HepG2 (cell line): ENCODE measurements around the gene SOCS1. TPM values are rescaled to one million over a fixed set of nuclear protein-coding genes. Genes with fewer than 3 reads are reported as not detected.

Source experiments
- BRD4 ChIP-seq: sonication (generic); formaldehyde crosslinking; IDR thresholded peaks from 2 replicates; pipeline ENCODE4 v1.4.0; 2020; ENCODE audit warnings: missing genetic modification reagents
- CCDC6 ChIP-seq: sonication (generic); formaldehyde crosslinking; IDR thresholded peaks from 2 replicates; pipeline ENCODE4 v1.8.1; 2022; ENCODE audit warnings: mild to moderate bottlenecking, missing genetic modification reagents, moderate library complexity
- DR1 ChIP-seq: sonication (generic); formaldehyde crosslinking; IDR thresholded peaks from 2 replicates; pipeline ENCODE4 v1.8.0; 2021; ENCODE audit warnings: mild to moderate bottlenecking, missing genetic modification reagents, inconsistent platforms
- KDM4B ChIP-seq: sonication (generic); formaldehyde crosslinking; IDR thresholded peaks from 2 replicates; pipeline ENCODE4 v1.4.0; 2020; ENCODE audit warnings: missing genetic modification reagents
- NFE2L2 ChIP-seq: fragments of 150-350 bp; IDR thresholded peaks from 2 replicates; pipeline ENCODE4 v1.6.1; 2014; ENCODE audit warnings: low read length
- PAF1 ChIP-seq: IDR thresholded peaks from 2 replicates; pipeline ENCODE4 v1.6.1; 2016; ENCODE audit warnings: missing genetic modification reagents, missing compliant biosample characterization
- ZFY ChIP-seq: sonication (generic); formaldehyde crosslinking; IDR thresholded peaks from 2 replicates; pipeline ENCODE4 v1.4.0; 2020; ENCODE audit warnings: missing genetic modification reagents
- ZMYM2 ChIP-seq: sonication (generic); formaldehyde crosslinking; IDR thresholded peaks from 2 replicates; pipeline ENCODE4 v1.8.0; 2022; ENCODE audit warnings: mild to moderate bottlenecking, missing genetic modification reagents
- ZMYM4 ChIP-seq: sonication (generic); formaldehyde crosslinking; IDR thresholded peaks from 2 replicates; pipeline ENCODE4 v1.8.1; 2023; ENCODE audit warnings: mild to moderate bottlenecking, missing genetic modification reagents
- ZNF441 ChIP-seq: sonication (generic); formaldehyde crosslinking; IDR thresholded peaks from 2 replicates; pipeline ENCODE4 v1.7.0; 2021; ENCODE audit warnings: missing genetic modification reagents, borderline replicate concordance
- ZNF543 ChIP-seq: sonication (generic); formaldehyde crosslinking; IDR thresholded peaks from 2 replicates; pipeline ENCODE4 v1.4.0; 2020; ENCODE audit warnings: mild to moderate bottlenecking, missing genetic modification reagents
- ZNF777 ChIP-seq: sonication (generic); formaldehyde crosslinking; IDR thresholded peaks from 2 replicates; pipeline ENCODE4 v1.4.0; 2020; ENCODE audit warnings: missing genetic modification reagents
- ZNF788 ChIP-seq: sonication (generic); formaldehyde crosslinking; IDR thresholded peaks from 2 replicates; pipeline ENCODE4 v1.5.0; 2020; ENCODE audit warnings: mild to moderate bottlenecking, missing genetic modification reagents, borderline replicate concordance
- polyA plus RNA-seq, 8 experiments: library from polyadenylated mRNA; depleted of rRNA in 3 of 8; stranded (reverse) in 7 of 8; unstranded in 1 of 8; fragments of >200 nt; fragmentation: Illumina TruSeq in 4 of 8; extraction: Trizol in 4 of 8; gene quantifications; 2 replicates each; pipeline versions ENCODE4 v1.2.1 to v1.2.3, GENCODE V29; 2011 to 2016; ENCODE audit warnings: low read depth in 4 of 8, missing spikeins in 1 of 8, mixed read lengths in 1 of 8; ENCODE audit not compliant: insufficient read depth in 1 of 8
- total RNA-seq, 5 experiments: library from RNA; depleted of rRNA; stranded (reverse); fragments of >200 nt; fragmentation: Illumina TruSeq; extraction: Trizol; gene quantifications; 2 replicates each; pipeline ENCODE4 v1.2.3, GENCODE V29; 2016; ENCODE audit warnings: low read depth in 1 of 5
- TF ChIP-seq, protein P1 (sequence below): sonication (generic); formaldehyde crosslinking; IDR thresholded peaks from 2 replicates; pipeline ENCODE4 v1.8.0; 2022; ENCODE audit warnings: mild to moderate bottlenecking, missing genetic modification reagents, borderline replicate concordance
- TF ChIP-seq, protein P2 (sequence below): sonication (generic); formaldehyde crosslinking; IDR thresholded peaks from 2 replicates; pipeline ENCODE4 v1.4.0; 2020; ENCODE audit warnings: missing genetic modification reagents
- TF ChIP-seq, protein P3 (sequence below): IDR thresholded peaks from 2 replicates; pipeline ENCODE4 v1.6.1; 2016; ENCODE audit warnings: missing compliant biosample characterization, missing genetic modification reagents, borderline replicate concordance
- TF ChIP-seq, protein P4 (sequence below): sonication (generic); formaldehyde crosslinking; conservative IDR thresholded peaks from 2 replicates; pipeline ENCODE4 v1.4.0; 2020; ENCODE audit warnings: missing genetic modification reagents

SOCS1 gene
- total and polyA plus RNA-seq, 2 of the 13 experiments (the other 11 are each of a cell fraction or from before 2014, with no cell fraction given) = 5.3 to 6.3 TPM

DNA sequence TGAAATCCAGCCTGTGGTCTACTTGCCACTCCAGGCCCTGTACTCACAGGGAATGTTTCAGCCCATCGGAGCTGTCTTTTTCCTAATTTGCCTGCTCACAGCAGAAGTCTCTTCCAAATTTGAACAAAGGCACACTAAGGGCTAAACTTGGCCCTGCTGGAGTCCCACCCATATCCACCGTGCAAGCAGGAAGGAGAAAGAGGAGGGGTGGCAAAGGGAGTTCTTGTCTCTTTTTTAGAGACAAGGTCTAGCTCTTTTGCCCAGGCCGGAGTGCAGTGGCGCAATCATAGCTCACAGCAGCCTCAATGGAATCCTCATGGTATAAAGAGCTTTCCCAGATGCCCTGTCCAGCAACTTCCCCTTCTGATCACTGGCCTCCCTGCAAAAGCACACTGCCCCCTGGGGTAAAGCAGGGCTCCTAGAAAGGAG lies 27.8 kb upstream of the SOCS1 start (continued):
- TF ChIP-seq, protein P1, sequence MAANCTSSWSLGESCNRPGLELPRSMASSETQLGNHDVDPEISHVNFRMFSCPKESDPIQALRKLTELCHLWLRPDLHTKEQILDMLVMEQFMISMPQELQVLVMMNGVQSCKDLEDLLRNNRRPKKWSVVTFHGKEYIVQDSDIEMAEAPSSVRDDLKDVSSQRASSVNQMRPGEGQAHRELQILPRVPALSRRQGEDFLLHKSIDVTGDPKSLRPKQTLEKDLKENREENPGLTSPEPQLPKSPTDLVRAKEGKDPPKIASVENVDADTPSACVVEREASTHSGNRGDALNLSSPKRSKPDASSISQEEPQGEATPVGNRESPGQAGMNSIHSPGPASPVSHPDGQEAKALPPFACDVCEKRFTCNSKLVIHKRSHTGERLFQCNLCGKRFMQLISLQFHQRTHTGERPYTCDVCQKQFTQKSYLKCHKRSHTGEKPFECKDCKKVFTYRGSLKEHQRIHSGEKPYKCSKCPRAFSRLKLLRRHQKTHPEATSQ (CRISPR knock-in tag) = no peak
- TF ChIP-seq, protein P2, sequence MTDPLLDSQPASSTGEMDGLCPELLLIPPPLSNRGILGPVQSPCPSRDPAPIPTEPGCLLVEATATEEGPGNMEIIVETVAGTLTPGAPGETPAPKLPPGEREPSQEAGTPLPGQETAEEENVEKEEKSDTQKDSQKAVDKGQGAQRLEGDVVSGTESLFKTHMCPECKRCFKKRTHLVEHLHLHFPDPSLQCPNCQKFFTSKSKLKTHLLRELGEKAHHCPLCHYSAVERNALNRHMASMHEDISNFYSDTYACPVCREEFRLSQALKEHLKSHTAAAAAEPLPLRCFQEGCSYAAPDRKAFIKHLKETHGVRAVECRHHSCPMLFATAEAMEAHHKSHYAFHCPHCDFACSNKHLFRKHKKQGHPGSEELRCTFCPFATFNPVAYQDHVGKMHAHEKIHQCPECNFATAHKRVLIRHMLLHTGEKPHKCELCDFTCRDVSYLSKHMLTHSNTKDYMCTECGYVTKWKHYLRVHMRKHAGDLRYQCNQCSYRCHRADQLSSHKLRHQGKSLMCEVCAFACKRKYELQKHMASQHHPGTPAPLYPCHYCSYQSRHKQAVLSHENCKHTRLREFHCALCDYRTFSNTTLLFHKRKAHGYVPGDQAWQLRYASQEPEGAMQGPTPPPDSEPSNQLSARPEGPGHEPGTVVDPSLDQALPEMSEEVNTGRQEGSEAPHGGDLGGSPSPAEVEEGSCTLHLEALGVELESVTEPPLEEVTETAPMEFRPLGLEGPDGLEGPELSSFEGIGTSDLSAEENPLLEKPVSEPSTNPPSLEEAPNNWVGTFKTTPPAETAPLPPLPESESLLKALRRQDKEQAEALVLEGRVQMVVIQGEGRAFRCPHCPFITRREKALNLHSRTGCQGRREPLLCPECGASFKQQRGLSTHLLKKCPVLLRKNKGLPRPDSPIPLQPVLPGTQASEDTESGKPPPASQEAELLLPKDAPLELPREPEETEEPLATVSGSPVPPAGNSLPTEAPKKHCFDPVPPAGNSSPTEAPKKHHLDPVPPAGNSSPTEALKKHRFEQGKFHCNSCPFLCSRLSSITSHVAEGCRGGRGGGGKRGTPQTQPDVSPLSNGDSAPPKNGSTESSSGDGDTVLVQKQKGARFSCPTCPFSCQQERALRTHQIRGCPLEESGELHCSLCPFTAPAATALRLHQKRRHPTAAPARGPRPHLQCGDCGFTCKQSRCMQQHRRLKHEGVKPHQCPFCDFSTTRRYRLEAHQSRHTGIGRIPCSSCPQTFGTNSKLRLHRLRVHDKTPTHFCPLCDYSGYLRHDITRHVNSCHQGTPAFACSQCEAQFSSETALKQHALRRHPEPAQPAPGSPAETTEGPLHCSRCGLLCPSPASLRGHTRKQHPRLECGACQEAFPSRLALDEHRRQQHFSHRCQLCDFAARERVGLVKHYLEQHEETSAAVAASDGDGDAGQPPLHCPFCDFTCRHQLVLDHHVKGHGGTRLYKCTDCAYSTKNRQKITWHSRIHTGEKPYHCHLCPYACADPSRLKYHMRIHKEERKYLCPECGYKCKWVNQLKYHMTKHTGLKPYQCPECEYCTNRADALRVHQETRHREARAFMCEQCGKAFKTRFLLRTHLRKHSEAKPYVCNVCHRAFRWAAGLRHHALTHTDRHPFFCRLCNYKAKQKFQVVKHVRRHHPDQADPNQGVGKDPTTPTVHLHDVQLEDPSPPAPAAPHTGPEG = 0 out of 2 replicates have a peak, but pooled peaks have one; percentile 18
- peak; percentile 52; the same call in 1 of the 2 replicates for TF ChIP-seq ZFY (CRISPR knock-in tag)
- 0 out of 2 replicates have a peak, but pooled peaks have one; percentile 40 for TF ChIP-seq ZMYM2 (CRISPR knock-in tag)
- TF ChIP-seq ZNF441 (CRISPR knock-in tag) = peak; percentile 58; the same call in 1 of the 2 replicates
- no peak for TF ChIP-seq BRD4
- TF ChIP-seq KDM4B = peak; percentile 32; the same call in 1 of the 2 replicates
- no peak for TF ChIP-seq PAF1
- no peak for TF ChIP-seq DR1
- no peak for TF ChIP-seq CCDC6
- TF ChIP-seq, protein P3, sequence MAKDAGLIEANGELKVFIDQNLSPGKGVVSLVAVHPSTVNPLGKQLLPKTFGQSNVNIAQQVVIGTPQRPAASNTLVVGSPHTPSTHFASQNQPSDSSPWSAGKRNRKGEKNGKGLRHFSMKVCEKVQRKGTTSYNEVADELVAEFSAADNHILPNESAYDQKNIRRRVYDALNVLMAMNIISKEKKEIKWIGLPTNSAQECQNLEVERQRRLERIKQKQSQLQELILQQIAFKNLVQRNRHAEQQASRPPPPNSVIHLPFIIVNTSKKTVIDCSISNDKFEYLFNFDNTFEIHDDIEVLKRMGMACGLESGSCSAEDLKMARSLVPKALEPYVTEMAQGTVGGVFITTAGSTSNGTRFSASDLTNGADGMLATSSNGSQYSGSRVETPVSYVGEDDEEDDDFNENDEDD (CRISPR knock-in tag) = 0 out of 2 replicates have a peak, but pooled peaks have one; percentile 29
- TF ChIP-seq ZNF777 (CRISPR knock-in tag) = no peak
- TF ChIP-seq ZNF788 (CRISPR knock-in tag) = no peak; the same call in 1 of the 2 replicates
- TF ChIP-seq ZNF543 (CRISPR knock-in tag) = 0 out of 2 replicates have a peak, but pooled peaks have one; percentile 20
- no peak for TF ChIP-seq NFE2L2
- peak; percentile 49; the same call in 1 of the 2 replicates for TF ChIP-seq ZMYM4 (CRISPR knock-in tag)
- TF ChIP-seq, protein P4, sequence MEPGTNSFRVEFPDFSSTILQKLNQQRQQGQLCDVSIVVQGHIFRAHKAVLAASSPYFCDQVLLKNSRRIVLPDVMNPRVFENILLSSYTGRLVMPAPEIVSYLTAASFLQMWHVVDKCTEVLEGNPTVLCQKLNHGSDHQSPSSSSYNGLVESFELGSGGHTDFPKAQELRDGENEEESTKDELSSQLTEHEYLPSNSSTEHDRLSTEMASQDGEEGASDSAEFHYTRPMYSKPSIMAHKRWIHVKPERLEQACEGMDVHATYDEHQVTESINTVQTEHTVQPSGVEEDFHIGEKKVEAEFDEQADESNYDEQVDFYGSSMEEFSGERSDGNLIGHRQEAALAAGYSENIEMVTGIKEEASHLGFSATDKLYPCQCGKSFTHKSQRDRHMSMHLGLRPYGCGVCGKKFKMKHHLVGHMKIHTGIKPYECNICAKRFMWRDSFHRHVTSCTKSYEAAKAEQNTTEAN (CRISPR knock-in tag) = 0 out of 2 replicates have a peak, but pooled peaks have one; percentile 12
